ENCODE results near the gene TECPR1.
A peak's percentile ranks its signal among the peaks of the same experiment; 100 is the strongest.

The TECPR1 gene

DNA sequence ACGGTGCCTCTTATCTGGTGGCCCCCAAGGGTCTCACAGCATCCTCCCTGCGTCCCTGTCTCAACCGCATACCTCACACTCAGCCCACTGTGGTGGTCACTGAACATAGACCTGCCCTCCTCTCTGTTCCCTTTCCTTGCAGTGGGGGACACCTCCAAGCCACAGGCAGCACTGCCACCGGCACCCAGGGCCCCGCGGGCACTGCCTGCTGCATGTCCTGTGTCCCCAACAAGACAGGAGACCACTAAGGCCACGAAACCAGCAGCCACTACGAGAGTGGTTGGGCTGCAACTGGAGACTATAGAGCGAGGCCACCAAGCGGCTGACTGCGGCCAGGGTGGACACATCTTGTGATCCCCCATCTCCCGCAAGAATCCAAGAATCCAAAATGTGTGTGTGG is 44.8 kb upstream of the TECPR1 start:
- H3K27me3 ChIP-seq (ENCODE audit: insufficient read depth, low read length), result no peaks in the 10 kb centered on the region; the same call in 1 of the 2 replicates
- no peaks in the 10 kb centered on the region for H3K79me2 ChIP-seq (ENCODE audit: insufficient read depth, low read length)
- no peaks in the 10 kb centered on the region for H3K9me3 ChIP-seq (ENCODE audit: low read length)
- H3K9ac ChIP-seq (ENCODE audit: low read length), result no peak overlapping the region
- TF ChIP-seq EZH2 (IDR thresholded peaks at IDR 0.05; ENCODE audit: borderline replicate concordance, low read length), result no peak
- TF ChIP-seq, protein P1, sequence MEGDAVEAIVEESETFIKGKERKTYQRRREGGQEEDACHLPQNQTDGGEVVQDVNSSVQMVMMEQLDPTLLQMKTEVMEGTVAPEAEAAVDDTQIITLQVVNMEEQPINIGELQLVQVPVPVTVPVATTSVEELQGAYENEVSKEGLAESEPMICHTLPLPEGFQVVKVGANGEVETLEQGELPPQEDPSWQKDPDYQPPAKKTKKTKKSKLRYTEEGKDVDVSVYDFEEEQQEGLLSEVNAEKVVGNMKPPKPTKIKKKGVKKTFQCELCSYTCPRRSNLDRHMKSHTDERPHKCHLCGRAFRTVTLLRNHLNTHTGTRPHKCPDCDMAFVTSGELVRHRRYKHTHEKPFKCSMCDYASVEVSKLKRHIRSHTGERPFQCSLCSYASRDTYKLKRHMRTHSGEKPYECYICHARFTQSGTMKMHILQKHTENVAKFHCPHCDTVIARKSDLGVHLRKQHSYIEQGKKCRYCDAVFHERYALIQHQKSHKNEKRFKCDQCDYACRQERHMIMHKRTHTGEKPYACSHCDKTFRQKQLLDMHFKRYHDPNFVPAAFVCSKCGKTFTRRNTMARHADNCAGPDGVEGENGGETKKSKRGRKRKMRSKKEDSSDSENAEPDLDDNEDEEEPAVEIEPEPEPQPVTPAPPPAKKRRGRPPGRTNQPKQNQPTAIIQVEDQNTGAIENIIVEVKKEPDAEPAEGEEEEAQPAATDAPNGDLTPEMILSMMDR (IDR thresholded peaks at IDR 0.05; ENCODE audit: low read length), result no peak
- no peak overlapping the region for H3K4me3 ChIP-seq (ENCODE audit: low read depth, low read length, poor library complexity, severe bottlenecking)
- H2AFZ ChIP-seq (ENCODE audit: low read length), result no peak overlapping the region
- H3K4me2 ChIP-seq (ENCODE audit: low read length), result no peak overlapping the region
- no peaks in the 10 kb centered on the region for H4K20me1 ChIP-seq (ENCODE audit: insufficient read depth, low read length)
- no peaks in the 10 kb centered on the region for H3K4me1 ChIP-seq (ENCODE audit: insufficient read depth, low read length, severe bottlenecking)
- H3F3A ChIP-seq (ENCODE audit: insufficient read depth, low read length), result no peaks in the 10 kb centered on the region
- no peak overlapping the region for H3K27ac ChIP-seq (ENCODE audit: low read depth, low read length, poor library complexity, severe bottlenecking)
- H3K36me3 ChIP-seq (ENCODE audit: insufficient read depth, low read length), result no peaks in the 10 kb centered on the region
- no peaks in the 10 kb centered on the region for H3K9me2 ChIP-seq (ENCODE audit: low read depth, low read length)

DNA sequence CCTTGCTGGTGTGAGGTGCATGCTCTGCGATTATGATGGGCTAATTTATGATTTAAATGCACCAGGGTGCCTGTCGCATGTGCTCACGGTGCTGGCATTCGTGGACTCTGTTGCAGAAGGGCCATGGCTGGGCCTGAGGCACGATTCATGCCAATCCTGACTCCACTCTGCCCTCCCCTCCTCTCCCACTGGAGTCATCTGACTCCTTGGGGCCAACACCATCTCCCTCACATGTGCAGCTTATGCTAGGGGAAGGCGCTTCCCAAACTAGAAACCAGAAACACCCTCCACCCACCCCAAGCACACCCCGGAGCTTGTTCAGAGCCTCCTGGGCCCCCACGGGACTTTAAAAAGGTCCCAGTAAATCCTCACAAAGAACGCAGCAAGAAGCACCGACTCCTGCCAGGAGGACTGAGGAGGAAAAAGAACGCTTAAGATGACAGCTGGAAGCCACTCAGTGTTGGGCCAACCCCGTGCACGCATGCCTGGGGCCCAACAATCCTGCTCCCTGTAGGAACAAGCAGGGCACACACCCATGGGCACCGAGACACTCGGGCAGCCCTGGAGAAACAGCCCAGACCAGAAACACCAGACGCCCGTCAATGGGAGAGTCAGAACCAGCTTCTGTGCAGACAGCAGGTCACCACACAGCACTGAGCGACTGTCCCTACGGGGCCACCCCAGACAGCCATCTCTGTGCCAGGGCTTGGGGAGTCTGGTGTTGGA is 43.6 kb upstream of the TECPR1 start:
- Histone ChIP-seq H3K27ac (ENCODE audit: low read depth, low read length, poor library complexity, severe bottlenecking) (no peak overlapping the region), H3F3A (ENCODE audit: insufficient read depth, low read length) (no peaks in the 10 kb centered on the region), H3K4me1 (ENCODE audit: insufficient read depth, low read length, severe bottlenecking) (no peaks in the 10 kb centered on the region), H3K27me3 (ENCODE audit: insufficient read depth, low read length) (no peaks in the 10 kb centered on the region; the same call in 1 of the 2 replicates), H3K9me2 (ENCODE audit: low read depth, low read length) (no peaks in the 10 kb centered on the region), H3K79me2 (ENCODE audit: insufficient read depth, low read length) (no peaks in the 10 kb centered on the region), H4K20me1 (ENCODE audit: insufficient read depth, low read length) (no peaks in the 10 kb centered on the region), H3K9me3 (ENCODE audit: low read length) (no peaks in the 10 kb centered on the region), H3K36me3 (ENCODE audit: insufficient read depth, low read length) (no peaks in the 10 kb centered on the region), H2AFZ (ENCODE audit: low read length) (no peak overlapping the region), H3K9ac (ENCODE audit: low read length) (no peak overlapping the region), H3K4me3 (ENCODE audit: low read depth, low read length, poor library complexity, severe bottlenecking) (no peak overlapping the region), H3K4me2 (ENCODE audit: low read length) (no peak overlapping the region)
- no peak for TF ChIP-seq EZH2 (IDR thresholded peaks at IDR 0.05; ENCODE audit: borderline replicate concordance, low read length)
- TF ChIP-seq, protein P1 (IDR thresholded peaks at IDR 0.05; ENCODE audit: low read length), result no peak

GRCh38 chr7:98294798-98295382 is 42.9 kb upstream of the TECPR1 start:
- Histone ChIP-seq H3K4me3 (ENCODE audit: low read depth, low read length, poor library complexity, severe bottlenecking) (no peak overlapping the region), H2AFZ (ENCODE audit: low read length) (no peak overlapping the region), H3K9me3 (ENCODE audit: low read length) (no peaks in the 10 kb centered on the region), H3K27me3 (ENCODE audit: insufficient read depth, low read length) (no peaks in the 10 kb centered on the region), H3K4me1 (ENCODE audit: insufficient read depth, low read length, severe bottlenecking) (no peaks in the 10 kb centered on the region), H3K36me3 (ENCODE audit: insufficient read depth, low read length) (no peaks in the 10 kb centered on the region), H3K9me2 (ENCODE audit: low read depth, low read length) (no peaks in the 10 kb centered on the region), H3K4me2 (ENCODE audit: low read length) (no peak overlapping the region), H3F3A (ENCODE audit: insufficient read depth, low read length) (no peaks in the 10 kb centered on the region), H3K9ac (ENCODE audit: low read length) (no peak overlapping the region), H3K27ac (ENCODE audit: low read depth, low read length, poor library complexity, severe bottlenecking) (no peak overlapping the region), H3K79me2 (ENCODE audit: insufficient read depth, low read length) (no peaks in the 10 kb centered on the region), H4K20me1 (ENCODE audit: insufficient read depth, low read length) (no peaks in the 10 kb centered on the region)
- TF ChIP-seq, protein P1 (IDR thresholded peaks at IDR 0.05; ENCODE audit: low read length), result peak; percentile 85
- no peak for TF ChIP-seq EZH2 (IDR thresholded peaks at IDR 0.05; ENCODE audit: borderline replicate concordance, low read length)
